ENCODE results near the gene FAM107A. TPM values are rescaled to one million over a fixed set of nuclear protein-coding genes. Genes with fewer than 3 reads are reported as not detected.

Gene FAM107A
- polyA plus RNA-seq, 3 donors = not detected

GRCh38 chr3:58604031-58604430, 26.8 kb upstream of the FAM107A start:
- DNase-seq = no peak
- Histone ChIP-seq H3K9ac (ENCODE audit: insufficient read depth, low read length, poor library complexity, severe bottlenecking) (no peak overlapping the region), H3K27me3 (ENCODE audit: control insufficient read depth in 2 of 2, insufficient read depth in 2 of 2, low read length in 2 of 2) (peaks cover 0 to 2% of the 10 kb centered on the region in 2 donors), H3K9me3 (replicated peaks in 1 of 2; ENCODE audit: control insufficient read depth in 1 of 2, insufficient read depth in 1 of 2, low read length in 2 of 2) (peaks cover 0 to 4% of the 10 kb centered on the region in 2 donors), H3K79me2 (ENCODE audit: insufficient read depth, low read length) (no peaks in the 10 kb centered on the region), H3K36me3 (replicated peaks in 1 of 2; ENCODE audit: control insufficient read depth in 1 of 2, insufficient read depth in 2 of 2, low read length in 2 of 2) (no peaks in the 10 kb centered on the region), H3K4me1 (ENCODE audit: control insufficient read depth in 1 of 2, insufficient read depth in 2 of 2, low read length in 2 of 2) (no peaks in the 10 kb centered on the region), H2AFZ (ENCODE audit: insufficient read depth, low read depth, low read length, poor library complexity, severe bottlenecking) (no peak overlapping the region), H3K4me2 (replicated peaks; ENCODE audit: extremely low read depth, low read length, poor library complexity, severe bottlenecking) (no peak overlapping the region), H3K4me3 (replicated peaks in 1 of 3; ENCODE audit: low read depth in 2 of 3, low read length in 3 of 3) (no peak overlapping the region), H3K27ac (ENCODE audit: low read depth in 1 of 2, low read length in 2 of 2) (no peak overlapping the region), H4K20me1 (ENCODE audit: insufficient read depth, low read length) (no peaks in the 10 kb centered on the region)
- intact Hi-C loops (cut with micrococcal nuclease) = no loop called here
- TF ChIP-seq, protein P1, sequence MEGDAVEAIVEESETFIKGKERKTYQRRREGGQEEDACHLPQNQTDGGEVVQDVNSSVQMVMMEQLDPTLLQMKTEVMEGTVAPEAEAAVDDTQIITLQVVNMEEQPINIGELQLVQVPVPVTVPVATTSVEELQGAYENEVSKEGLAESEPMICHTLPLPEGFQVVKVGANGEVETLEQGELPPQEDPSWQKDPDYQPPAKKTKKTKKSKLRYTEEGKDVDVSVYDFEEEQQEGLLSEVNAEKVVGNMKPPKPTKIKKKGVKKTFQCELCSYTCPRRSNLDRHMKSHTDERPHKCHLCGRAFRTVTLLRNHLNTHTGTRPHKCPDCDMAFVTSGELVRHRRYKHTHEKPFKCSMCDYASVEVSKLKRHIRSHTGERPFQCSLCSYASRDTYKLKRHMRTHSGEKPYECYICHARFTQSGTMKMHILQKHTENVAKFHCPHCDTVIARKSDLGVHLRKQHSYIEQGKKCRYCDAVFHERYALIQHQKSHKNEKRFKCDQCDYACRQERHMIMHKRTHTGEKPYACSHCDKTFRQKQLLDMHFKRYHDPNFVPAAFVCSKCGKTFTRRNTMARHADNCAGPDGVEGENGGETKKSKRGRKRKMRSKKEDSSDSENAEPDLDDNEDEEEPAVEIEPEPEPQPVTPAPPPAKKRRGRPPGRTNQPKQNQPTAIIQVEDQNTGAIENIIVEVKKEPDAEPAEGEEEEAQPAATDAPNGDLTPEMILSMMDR (IDR thresholded peaks at IDR 0.05) = no peak
- no peak overlapping the region for H3K27ac Mint-ChIP-seq
- WGBS (ENCODE audit: insufficient coverage) = no CpG with 5 or more reads among the region's 6 CpGs
- peaks cover 0 to 20% (median 12%) of the 10 kb centered on the region in 3 donors for H3K27me3 Mint-ChIP-seq (ENCODE audit: low read depth in 3 of 3)
- H3K4me1 Mint-ChIP-seq = no peaks in the 10 kb centered on the region
- H3K36me3 Mint-ChIP-seq = no peaks in the 10 kb centered on the region
- peaks cover 0 to 5% (median 2%) of the 10 kb centered on the region in 7 donors for H3K9me3 Mint-ChIP-seq
- H3K4me3 Mint-ChIP-seq = no peak overlapping the region

- no peaks in the 10 kb centered on the region for H3K4me1 Mint-ChIP-seq
- intact Hi-C loops (cut with micrococcal nuclease) = no loop called here
- H3K36me3 Mint-ChIP-seq = no peaks in the 10 kb centered on the region
Observed at GRCh38 chr3:58603606-58604005, 26.4 kb upstream of the FAM107A start.

More at GRCh38 chr3:58603606-58604005, 26.4 kb upstream of the FAM107A start:
- Histone ChIP-seq H2AFZ (ENCODE audit: insufficient read depth, low read depth, low read length, poor library complexity, severe bottlenecking) (no peak overlapping the region), H3K27ac (ENCODE audit: low read depth in 1 of 2, low read length in 2 of 2) (no peak overlapping the region), H3K27me3 (ENCODE audit: control insufficient read depth in 2 of 2, insufficient read depth in 2 of 2, low read length in 2 of 2) (peaks cover 0 to 2% of the 10 kb centered on the region in 2 donors), H3K9ac (ENCODE audit: insufficient read depth, low read length, poor library complexity, severe bottlenecking) (no peak overlapping the region), H3K9me3 (replicated peaks in 1 of 2; ENCODE audit: control insufficient read depth in 1 of 2, insufficient read depth in 1 of 2, low read length in 2 of 2) (peaks cover 0 to 4% of the 10 kb centered on the region in 2 donors), H3K36me3 (replicated peaks in 1 of 2; ENCODE audit: control insufficient read depth in 1 of 2, insufficient read depth in 2 of 2, low read length in 2 of 2) (no peaks in the 10 kb centered on the region), H3K79me2 (ENCODE audit: insufficient read depth, low read length) (no peaks in the 10 kb centered on the region), H3K4me2 (replicated peaks; ENCODE audit: extremely low read depth, low read length, poor library complexity, severe bottlenecking) (no peak overlapping the region), H3K4me3 (replicated peaks in 1 of 3; ENCODE audit: low read depth in 2 of 3, low read length in 3 of 3) (no peak overlapping the region), H3K4me1 (ENCODE audit: control insufficient read depth in 1 of 2, insufficient read depth in 2 of 2, low read length in 2 of 2) (no peaks in the 10 kb centered on the region), H4K20me1 (ENCODE audit: insufficient read depth, low read length) (no peaks in the 10 kb centered on the region)
- TF ChIP-seq, protein P1 (IDR thresholded peaks at IDR 0.05) = no peak
- Mint-ChIP-seq H3K9me3 (peaks cover 0 to 5% (median 2%) of the 10 kb centered on the region in 7 donors), H3K27ac (no peak overlapping the region), H3K27me3 (ENCODE audit: low read depth in 3 of 3) (peaks cover 0 to 20% (median 9%) of the 10 kb centered on the region in 3 donors), H3K4me3 (no peak overlapping the region)
- DNase-seq = no peak

Data from CD14-positive monocyte (primary cell).